Activated CD4-positive, CD25-positive, alpha-beta regulatory T cell treated with anti-CD3 and anti-CD28 coated beads, Interleukin-2, amount 50 U/mL, for 72 hours (primary cell): ENCODE measurements around the gene NCF4.

Experiments
- DNase-seq: peaks from one replicate; pipeline ENCODE4 v3.0.0; 2021

Gene NCF4

DNA sequence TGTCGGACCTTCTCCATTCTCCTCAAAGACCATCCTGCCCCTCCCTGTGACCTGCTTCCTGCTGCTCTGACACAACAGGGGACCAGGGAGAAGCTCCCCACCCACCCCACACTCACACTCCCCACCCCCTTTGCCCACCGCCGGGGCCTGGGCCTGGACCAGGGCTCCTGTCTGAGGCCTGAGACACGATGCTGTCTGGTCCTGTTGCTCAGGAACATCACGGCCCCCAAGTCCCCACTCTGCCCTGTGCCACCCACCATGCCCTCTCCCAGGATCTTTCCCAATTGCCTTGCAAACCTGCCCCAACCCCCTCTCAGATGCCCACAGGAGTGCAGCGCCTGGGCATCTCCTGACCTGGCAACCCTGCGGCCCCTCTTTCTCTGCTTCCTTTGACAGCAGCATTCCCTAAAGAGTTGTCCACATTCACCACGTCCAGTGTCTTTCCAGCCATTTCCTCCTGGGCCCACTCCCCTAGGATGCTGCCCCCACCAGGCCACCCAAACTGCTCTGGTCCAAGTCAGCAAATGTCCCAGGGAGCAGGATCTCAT is 63.4 kb downstream of the NCF4 start:
- DNase-seq, result no peak

DNA sequence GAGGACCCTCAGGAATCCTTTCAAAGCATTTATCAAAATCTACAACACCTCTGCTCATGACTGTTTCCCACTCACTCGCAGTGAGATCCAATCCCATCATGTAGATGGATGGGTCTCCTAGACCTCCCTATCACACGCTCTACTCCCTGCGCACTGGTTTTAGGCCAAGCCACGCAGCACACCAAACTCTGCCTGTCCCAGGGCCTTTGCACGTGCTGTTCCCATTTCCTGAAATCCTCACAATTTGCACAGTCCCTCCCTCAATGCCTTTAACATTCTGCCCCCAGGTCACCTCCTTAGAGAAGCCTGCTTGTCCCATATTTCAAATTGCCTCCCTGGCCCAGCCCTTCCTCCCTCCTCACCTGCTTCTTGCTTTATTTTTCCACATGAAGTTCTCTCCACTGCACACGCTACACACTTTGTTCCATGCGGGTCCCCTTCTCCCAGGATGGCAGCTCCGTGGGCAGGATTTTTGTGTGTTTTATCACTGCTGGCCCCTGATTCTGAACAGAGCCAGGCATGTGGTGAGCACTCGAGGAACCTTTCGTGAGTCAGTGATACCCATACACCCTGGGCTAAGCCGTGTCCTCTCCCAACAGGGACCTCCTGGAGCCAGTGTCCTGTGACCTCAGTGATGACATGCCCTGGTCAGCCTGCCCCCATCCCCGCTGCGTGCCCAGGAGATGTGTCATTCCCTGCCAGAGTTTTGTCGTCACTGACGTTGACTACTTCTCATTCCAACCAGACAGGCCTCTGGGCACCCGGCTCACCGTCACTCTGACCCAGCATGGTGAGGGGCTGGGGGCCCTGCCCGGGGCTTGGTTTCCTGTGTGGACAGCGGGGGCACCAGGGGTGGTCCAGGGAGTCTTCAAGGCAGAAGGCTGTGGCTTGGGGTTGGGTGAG is 64.8 kb downstream of the NCF4 start:
- no peak for DNase-seq

DNA sequence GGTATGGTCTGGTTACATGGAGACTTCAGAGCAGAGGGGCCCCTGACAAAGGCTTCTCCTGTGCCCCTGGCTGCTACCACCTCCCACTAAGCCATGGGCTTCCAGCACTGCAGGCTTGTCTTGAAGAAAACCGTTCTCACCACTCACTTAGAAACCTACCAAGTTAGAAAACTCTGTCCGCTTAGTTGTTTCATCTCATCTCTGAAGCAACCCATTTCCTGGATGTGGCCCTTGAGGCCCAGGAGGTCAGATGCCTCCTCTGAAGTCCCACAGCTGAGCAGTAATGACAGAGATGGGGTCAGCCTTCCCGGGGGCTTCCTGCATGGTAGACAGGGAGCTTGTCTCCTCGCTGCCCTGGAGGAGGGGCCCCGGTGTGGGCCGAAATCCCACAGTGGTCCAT is 65.5 kb downstream of the NCF4 start:
- DNase-seq, result no peak

DNA sequence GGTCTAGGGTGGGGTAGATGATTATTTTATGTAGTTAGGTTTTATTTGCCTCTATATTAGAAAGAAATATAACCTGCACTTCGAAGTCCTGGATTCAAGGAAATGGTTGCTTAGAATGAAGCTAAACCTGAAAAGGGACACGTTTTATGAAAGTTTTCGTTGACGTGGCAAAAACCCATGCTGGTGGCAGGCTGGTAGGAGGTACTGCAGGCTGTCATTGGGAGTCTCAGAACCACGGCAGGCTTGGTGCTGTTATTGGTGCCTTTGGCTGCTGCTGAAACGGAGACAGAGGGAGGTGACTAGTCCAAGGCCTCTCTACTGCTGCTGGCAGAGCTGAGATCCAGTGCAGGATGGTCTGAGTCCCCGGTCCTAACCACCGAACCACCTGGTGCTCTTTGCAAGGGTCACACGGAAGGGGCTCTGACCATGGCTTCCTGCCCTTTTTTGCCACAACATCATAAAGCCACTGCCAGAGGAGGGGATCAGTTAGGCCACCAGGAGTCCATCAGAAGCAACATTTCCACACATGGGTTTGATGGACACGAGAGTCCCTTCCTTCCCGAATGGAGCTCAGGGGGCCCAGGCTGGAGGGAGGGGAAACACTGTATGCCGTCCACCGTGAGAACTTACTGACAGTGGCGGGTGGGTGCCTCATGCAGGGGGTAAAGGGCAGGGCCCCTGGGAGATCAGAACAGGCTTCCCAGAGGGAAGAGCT is 66.1 kb downstream of the NCF4 start:
- DNase-seq, result no peak
